Activated CD4-positive, alpha-beta T cell treated with anti-CD3 and anti-CD28 coated beads, Interleukin-2, amount 50 U/mL, for 16 hours (primary cell): ENCODE data around the gene TYRP1.
"Not testable (repeated sequence)": the region's sequence is repeated elsewhere in the genome, so short reads cannot be mapped to it uniquely, and the experiment has no call there.

Source experiments
- DNase-seq: peaks from one replicate; pipeline ENCODE4 v3.0.0-alpha.2; 2020

The TYRP1 gene

GRCh38 chr9:12693141-12693540, at the start of gene TYRP1:
Gene TYRP1 (plus strand): TSS chr9:12693385. CDS start chr9:12693997, 612 bp downstream.
- no peak for DNase-seq

- DNase-seq = no peak
Observed at GRCh38 chr9:12643686-12644085, 49.5 kb upstream of the TYRP1 start.

GRCh38 chr9:12648925-12649324, 44.3 kb upstream of the TYRP1 start:
- DNase-seq = no peak

GRCh38 chr9:12651125-12651524, 42.1 kb upstream of the TYRP1 start:
- no peak for DNase-seq

GRCh38 chr9:12652973-12653372, 40.2 kb upstream of the TYRP1 start:
- no peak for DNase-seq

- no peak for DNase-seq
Observed at GRCh38 chr9:12656803-12657202, 36.4 kb upstream of the TYRP1 start.

- DNase-seq = no peak
Observed at GRCh38 chr9:12657233-12657632, 36.0 kb upstream of the TYRP1 start.

- DNase-seq = no peak
Observed at GRCh38 chr9:12657998-12658397, 35.2 kb upstream of the TYRP1 start.

- DNase-seq = no peak
Observed at GRCh38 chr9:12658531-12659209, 34.5 kb upstream of the TYRP1 start.

GRCh38 chr9:12659220-12659619, 34.0 kb upstream of the TYRP1 start:
- no peak for DNase-seq

GRCh38 chr9:12666813-12667212, 26.4 kb upstream of the TYRP1 start:
- DNase-seq = no peak

- no peak for DNase-seq
Observed at GRCh38 chr9:12667892-12668291, 25.3 kb upstream of the TYRP1 start.

- DNase-seq = no peak
Observed at GRCh38 chr9:12670006-12670405, 23.2 kb upstream of the TYRP1 start.

- no peak for DNase-seq
Observed at GRCh38 chr9:12674961-12675360, 18.2 kb upstream of the TYRP1 start.

GRCh38 chr9:12677462-12678126, 15.6 kb upstream of the TYRP1 start:
- DNase-seq = not testable (repeated sequence)

- no peak for DNase-seq
Observed at GRCh38 chr9:12680341-12680740, 12.8 kb upstream of the TYRP1 start.

GRCh38 chr9:12680757-12681156, 12.4 kb upstream of the TYRP1 start:
- no peak for DNase-seq

- no peak for DNase-seq
Observed at GRCh38 chr9:12681620-12682019, 11.6 kb upstream of the TYRP1 start.

- no peak for DNase-seq
Observed at GRCh38 chr9:12684974-12685373, 8.2 kb upstream of the TYRP1 start.

GRCh38 chr9:12689233-12689632, 4.0 kb upstream of the TYRP1 start:
- no peak for DNase-seq

GRCh38 chr9:12694013-12694412, 828 bp downstream of the TYRP1 start:
- DNase-seq = no peak

GRCh38 chr9:12695474-12695873, 2.3 kb downstream of the TYRP1 start:
- no peak for DNase-seq

- no peak for DNase-seq
Observed at GRCh38 chr9:12696931-12697622, 3.9 kb downstream of the TYRP1 start.

- no peak for DNase-seq
Observed at GRCh38 chr9:12697719-12698118, 4.5 kb downstream of the TYRP1 start.
